ENCODE data around the gene PKM. TPM values are rescaled to one million over a fixed set of nuclear protein-coding genes. Genes with fewer than 3 reads are reported as not detected.

Gene PKM
- total and polyA plus RNA-seq, 4 donors: 12.9 to 61.2 (median 29.7) TPM

DNA sequence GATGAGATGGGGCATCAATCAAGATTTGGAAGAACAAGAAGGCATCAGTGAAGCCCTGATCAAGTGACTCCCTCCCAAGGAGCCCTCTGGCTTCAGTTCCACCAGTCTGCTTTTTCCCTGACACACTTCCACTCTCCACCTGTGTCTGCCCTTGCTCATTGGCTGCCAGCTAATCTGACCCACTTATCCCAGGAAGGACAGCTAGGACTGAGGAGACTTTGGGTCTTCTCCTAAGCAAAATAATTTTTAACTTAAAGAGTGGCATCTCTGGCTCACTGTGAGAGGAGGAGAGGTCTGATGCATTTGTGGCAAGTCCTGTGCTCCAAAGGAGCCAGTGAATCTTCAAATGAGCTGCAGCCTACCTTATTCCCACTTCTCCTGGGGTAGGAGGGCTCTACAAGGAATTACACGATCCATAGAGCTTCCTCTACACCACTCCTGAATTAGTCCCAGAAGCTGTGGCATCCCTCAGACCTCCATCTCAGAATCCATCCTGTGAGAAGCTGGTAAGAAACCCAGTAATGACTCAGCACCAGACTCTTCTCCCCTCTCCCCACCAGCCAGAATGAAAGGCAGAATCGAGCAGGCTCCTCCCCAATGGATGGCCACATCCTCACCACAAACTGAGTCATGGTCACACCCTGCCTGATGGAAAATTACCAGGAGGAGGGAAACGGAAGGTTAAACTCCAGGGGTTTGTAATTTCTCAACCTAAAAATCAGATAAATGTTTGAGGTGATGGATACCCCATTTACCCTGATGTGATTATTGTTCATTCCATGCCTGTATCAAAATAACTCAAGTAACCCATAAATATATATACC is 6.3 kb upstream of the PKM start:
- Histone ChIP-seq H3K4me3 (ENCODE audit: low read depth in 1 of 3, low read length in 3 of 3) (no peak overlapping the region), H3K4me1 (ENCODE audit: control insufficient read depth in 4 of 4, insufficient read depth in 4 of 4, low read length in 3 of 4) (no peaks in the 10 kb centered on the region), H3K36me3 (ENCODE audit: control insufficient read depth in 4 of 4, insufficient read depth in 3 of 4, low read depth in 1 of 4, low read length in 3 of 4) (peaks cover 2 to 14% (median 6%) of the 10 kb centered on the region in 4 donors), H3K9me3 (ENCODE audit: control insufficient read depth in 4 of 4, low read length in 3 of 4) (no peaks in the 10 kb centered on the region), H3K27me3 (ENCODE audit: control insufficient read depth in 4 of 4, insufficient read depth in 4 of 4, low read length in 3 of 4) (no peaks in the 10 kb centered on the region), H3K9ac (ENCODE audit: low read depth in 1 of 2, low read length in 2 of 2) (no peak overlapping the region), H3K27ac (ENCODE audit: low read depth in 1 of 2, low read length in 2 of 2) (no peak overlapping the region)
- TF ChIP-seq FOXA2 (IDR thresholded peaks at IDR 0.05) (no peak), NR2F2 (IDR thresholded peaks at IDR 0.05) (no peak), HNF4G (IDR thresholded peaks at IDR 0.05) (no peak), YY1 (IDR thresholded peaks at IDR 0.05) (no peak)
- TF ChIP-seq, protein P1, sequence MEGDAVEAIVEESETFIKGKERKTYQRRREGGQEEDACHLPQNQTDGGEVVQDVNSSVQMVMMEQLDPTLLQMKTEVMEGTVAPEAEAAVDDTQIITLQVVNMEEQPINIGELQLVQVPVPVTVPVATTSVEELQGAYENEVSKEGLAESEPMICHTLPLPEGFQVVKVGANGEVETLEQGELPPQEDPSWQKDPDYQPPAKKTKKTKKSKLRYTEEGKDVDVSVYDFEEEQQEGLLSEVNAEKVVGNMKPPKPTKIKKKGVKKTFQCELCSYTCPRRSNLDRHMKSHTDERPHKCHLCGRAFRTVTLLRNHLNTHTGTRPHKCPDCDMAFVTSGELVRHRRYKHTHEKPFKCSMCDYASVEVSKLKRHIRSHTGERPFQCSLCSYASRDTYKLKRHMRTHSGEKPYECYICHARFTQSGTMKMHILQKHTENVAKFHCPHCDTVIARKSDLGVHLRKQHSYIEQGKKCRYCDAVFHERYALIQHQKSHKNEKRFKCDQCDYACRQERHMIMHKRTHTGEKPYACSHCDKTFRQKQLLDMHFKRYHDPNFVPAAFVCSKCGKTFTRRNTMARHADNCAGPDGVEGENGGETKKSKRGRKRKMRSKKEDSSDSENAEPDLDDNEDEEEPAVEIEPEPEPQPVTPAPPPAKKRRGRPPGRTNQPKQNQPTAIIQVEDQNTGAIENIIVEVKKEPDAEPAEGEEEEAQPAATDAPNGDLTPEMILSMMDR (IDR thresholded peaks at IDR 0.05; ENCODE audit: low read depth, low read length, missing input control): no peak
- TF ChIP-seq, protein P2, sequence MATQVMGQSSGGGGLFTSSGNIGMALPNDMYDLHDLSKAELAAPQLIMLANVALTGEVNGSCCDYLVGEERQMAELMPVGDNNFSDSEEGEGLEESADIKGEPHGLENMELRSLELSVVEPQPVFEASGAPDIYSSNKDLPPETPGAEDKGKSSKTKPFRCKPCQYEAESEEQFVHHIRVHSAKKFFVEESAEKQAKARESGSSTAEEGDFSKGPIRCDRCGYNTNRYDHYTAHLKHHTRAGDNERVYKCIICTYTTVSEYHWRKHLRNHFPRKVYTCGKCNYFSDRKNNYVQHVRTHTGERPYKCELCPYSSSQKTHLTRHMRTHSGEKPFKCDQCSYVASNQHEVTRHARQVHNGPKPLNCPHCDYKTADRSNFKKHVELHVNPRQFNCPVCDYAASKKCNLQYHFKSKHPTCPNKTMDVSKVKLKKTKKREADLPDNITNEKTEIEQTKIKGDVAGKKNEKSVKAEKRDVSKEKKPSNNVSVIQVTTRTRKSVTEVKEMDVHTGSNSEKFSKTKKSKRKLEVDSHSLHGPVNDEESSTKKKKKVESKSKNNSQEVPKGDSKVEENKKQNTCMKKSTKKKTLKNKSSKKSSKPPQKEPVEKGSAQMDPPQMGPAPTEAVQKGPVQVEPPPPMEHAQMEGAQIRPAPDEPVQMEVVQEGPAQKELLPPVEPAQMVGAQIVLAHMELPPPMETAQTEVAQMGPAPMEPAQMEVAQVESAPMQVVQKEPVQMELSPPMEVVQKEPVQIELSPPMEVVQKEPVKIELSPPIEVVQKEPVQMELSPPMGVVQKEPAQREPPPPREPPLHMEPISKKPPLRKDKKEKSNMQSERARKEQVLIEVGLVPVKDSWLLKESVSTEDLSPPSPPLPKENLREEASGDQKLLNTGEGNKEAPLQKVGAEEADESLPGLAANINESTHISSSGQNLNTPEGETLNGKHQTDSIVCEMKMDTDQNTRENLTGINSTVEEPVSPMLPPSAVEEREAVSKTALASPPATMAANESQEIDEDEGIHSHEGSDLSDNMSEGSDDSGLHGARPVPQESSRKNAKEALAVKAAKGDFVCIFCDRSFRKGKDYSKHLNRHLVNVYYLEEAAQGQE (IDR thresholded peaks at IDR 0.05): no peak
- TF ChIP-seq, protein P3, sequence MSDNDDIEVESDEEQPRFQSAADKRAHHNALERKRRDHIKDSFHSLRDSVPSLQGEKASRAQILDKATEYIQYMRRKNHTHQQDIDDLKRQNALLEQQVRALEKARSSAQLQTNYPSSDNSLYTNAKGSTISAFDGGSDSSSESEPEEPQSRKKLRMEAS (IDR thresholded peaks at IDR 0.05): no peak
- DNase-seq (ENCODE audit: low spot score): no peak
- WGBS: 69% methylated on average over 3 of the region's 3 CpGs

DNA sequence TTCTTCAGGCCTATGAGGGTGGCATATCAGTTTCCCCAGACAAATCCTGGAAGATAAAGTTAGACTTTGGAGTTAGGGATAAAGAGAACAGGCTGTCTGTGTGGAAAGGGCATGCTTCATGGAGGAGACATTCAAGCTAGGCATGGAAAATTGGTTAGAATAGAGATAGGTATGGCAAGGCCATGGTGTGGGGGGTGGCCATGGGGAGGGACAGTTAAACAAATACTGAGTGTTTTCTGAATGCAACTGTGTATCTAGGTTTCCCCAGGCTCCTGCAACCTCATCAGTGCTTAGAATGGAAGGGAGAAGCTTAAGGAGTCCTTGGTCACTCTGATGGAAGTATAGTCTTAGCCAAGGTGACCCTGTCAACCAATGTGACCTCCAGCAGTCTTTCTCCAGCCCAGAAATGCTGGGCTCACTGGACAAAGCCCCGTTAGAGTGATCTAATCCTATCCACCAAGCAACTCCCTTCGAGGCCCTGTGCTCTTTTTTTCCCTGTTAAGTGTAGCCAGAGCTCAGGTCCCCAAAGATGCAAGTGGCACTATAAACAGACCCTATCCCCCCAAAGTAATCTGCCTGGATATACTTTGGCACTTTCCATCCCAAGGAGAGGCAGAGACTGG is 5.5 kb upstream of the PKM start:
- WGBS: 92% methylated on average over 2 of the region's 2 CpGs
- no peak overlapping the region for H3K27ac ChIP-seq (ENCODE audit: low read depth in 1 of 2, low read length in 2 of 2)
- peaks cover 2 to 6% (median 4%) of the 10 kb centered on the region in 4 donors for H3K4me1 ChIP-seq (ENCODE audit: control insufficient read depth in 4 of 4, insufficient read depth in 4 of 4, low read length in 3 of 4)
- H3K27me3 ChIP-seq (ENCODE audit: control insufficient read depth in 4 of 4, insufficient read depth in 4 of 4, low read length in 3 of 4): no peaks in the 10 kb centered on the region
- DNase-seq (ENCODE audit: low spot score): no peak
- TF ChIP-seq, protein P4, sequence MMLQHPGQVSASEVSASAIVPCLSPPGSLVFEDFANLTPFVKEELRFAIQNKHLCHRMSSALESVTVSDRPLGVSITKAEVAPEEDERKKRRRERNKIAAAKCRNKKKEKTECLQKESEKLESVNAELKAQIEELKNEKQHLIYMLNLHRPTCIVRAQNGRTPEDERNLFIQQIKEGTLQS (IDR thresholded peaks at IDR 0.05): no peak
- TF ChIP-seq JUND (IDR thresholded peaks at IDR 0.05) (no peak), TAF1 (conservative IDR thresholded peaks at IDR 0.05) (no peak)
- no peak overlapping the region for H3K9ac ChIP-seq (ENCODE audit: low read depth in 1 of 2, low read length in 2 of 2)
- no peaks in the 10 kb centered on the region for H3K9me3 ChIP-seq (ENCODE audit: control insufficient read depth in 4 of 4, low read length in 3 of 4)
- peaks cover 2 to 7% (median 3%) of the 10 kb centered on the region in 4 donors for H3K36me3 ChIP-seq (ENCODE audit: control insufficient read depth in 4 of 4, insufficient read depth in 3 of 4, low read depth in 1 of 4, low read length in 3 of 4)
- H3K4me3 ChIP-seq (ENCODE audit: low read depth in 1 of 3, low read length in 3 of 3): no peak overlapping the region
